Neural progenitor cell (in vitro differentiated cells): ENCODE results near the gene DUSP6. TPM values are rescaled to one million over a fixed set of nuclear protein-coding genes. Genes with fewer than 3 reads are reported as not detected.

ENCODE experiments used
- DNase-seq: peaks from one replicate; pipeline ENCODE4 v3.0.0-alpha.2; 2016; ENCODE audit warnings: low spot score
- H2AFZ ChIP-seq: fragments of 200-600 bp; sonication (generic); replicated peaks from 2 replicates; pipeline ENCODE4 v1.6.1; 2016; ENCODE audit warnings: antibody characterized with exemption
- H3F3A ChIP-seq: fragments of 200-600 bp; sonication (generic); 2 replicates; pipeline ENCODE4 v1.6.1; 2016; ENCODE audit warnings: antibody characterized with exemption, low read depth
- H3K27ac ChIP-seq: fragments of 200-600 bp; sonication (generic); 2 replicates; pipeline ENCODE4 v1.5.1; 2016; ENCODE audit warnings: mild to moderate bottlenecking
- H3K27me3 ChIP-seq: fragments of 200-600 bp; sonication (generic); 2 replicates; pipeline ENCODE4 v1.6.1; 2016; ENCODE audit warnings: mild to moderate bottlenecking, moderate library complexity
- H3K36me3 ChIP-seq: fragments of 200-600 bp; sonication (generic); 2 replicates; pipeline ENCODE4 v1.5.1; 2016
- H3K4me1 ChIP-seq: fragments of 200-600 bp; sonication (generic); 2 replicates; pipeline ENCODE4 v1.6.1; 2016; ENCODE audit warnings: mixed run types
- H3K4me2 ChIP-seq: fragments of 200-600 bp; sonication (generic); 2 replicates; pipeline ENCODE4 v1.6.1; 2016
- H3K4me3 ChIP-seq: fragments of 200-600 bp; sonication (generic); 2 replicates; pipeline ENCODE4 v1.5.1; 2016
- H3K79me2 ChIP-seq: fragments of 200-600 bp; sonication (generic); 2 replicates; pipeline ENCODE4 v1.6.1; 2016; ENCODE audit warnings: low read depth
- H3K9ac ChIP-seq: fragments of 200-600 bp; sonication (generic); 2 replicates; pipeline ENCODE4 v1.6.1; 2016
- H3K9me3 ChIP-seq: fragments of 200-600 bp; sonication (generic); 2 replicates; pipeline ENCODE4 v1.5.1; 2016; ENCODE audit warnings: low read depth
- H4K20me1 ChIP-seq: fragments of 200-600 bp; sonication (generic); 2 replicates; pipeline ENCODE4 v1.6.1; 2016; ENCODE audit warnings: low read depth
- H3K27ac Mint-ChIP-seq: 3 replicates; pipeline ENCODE4 v1.8.0; 2021; ENCODE audit warnings: mixed read lengths
- H3K27me3 Mint-ChIP-seq: 2 replicates; pipeline ENCODE4 v1.8.0; 2022; ENCODE audit warnings: low read depth, mild to moderate bottlenecking, inconsistent platforms, moderate library complexity, mixed read lengths; ENCODE audit not compliant: insufficient read depth
- H3K36me3 Mint-ChIP-seq: 3 replicates; pipeline ENCODE4 v1.8.0; 2021; ENCODE audit warnings: mixed read lengths
- H3K4me1 Mint-ChIP-seq: 3 replicates; pipeline ENCODE4 v1.8.0; 2021; ENCODE audit warnings: mixed read lengths
- H3K4me3 Mint-ChIP-seq: 3 replicates; pipeline ENCODE4 v1.8.0; 2021; ENCODE audit warnings: mild to moderate bottlenecking, moderate library complexity, mixed read lengths
- H3K9me3 Mint-ChIP-seq: 3 replicates; pipeline ENCODE4 v1.8.0; 2020; ENCODE audit warnings: mixed read lengths
- CTCF ChIP-seq: fragments of 200-600 bp; sonication (generic); IDR thresholded peaks from 2 replicates; pipeline ENCODE4 v1.5.1; 2017; ENCODE audit warnings: antibody characterized with exemption, mild to moderate bottlenecking
- EZH2 ChIP-seq: fragments of 200-600 bp; sonication (generic); IDR thresholded peaks from 2 replicates; pipeline ENCODE4 v1.6.1; 2017; ENCODE audit warnings: antibody characterized with exemption, mild to moderate bottlenecking, moderate library complexity
- EZH2phosphoT487 ChIP-seq: fragments of 200-600 bp; sonication (generic); IDR thresholded peaks from 2 replicates; pipeline ENCODE4 v1.6.1; 2017; ENCODE audit warnings: antibody characterized with exemption
- small RNA-seq: library from RNA; depleted of rRNA; stranded (forward); fragments of <200 nt; gene quantifications from one replicate; pipeline ENCODE3, GENCODE V24; 2015
- total RNA-seq: library from RNA; depleted of rRNA; stranded (reverse); fragments of >200 nt; gene quantifications from 2 replicates; pipeline ENCODE4 v1.2.3, GENCODE V29; 2015; ENCODE audit warnings: low replicate concordance

DUSP6 gene
- total RNA-seq, 1 donor from 2014 or later, result 12.5 TPM

GRCh38 chr12:89299931-89300330, 52.4 kb downstream of the DUSP6 start:
- H3K27me3 Mint-ChIP-seq, result no peaks in the 10 kb centered on the region
- no peak overlapping the region for H2AFZ ChIP-seq
- no peaks in the 10 kb centered on the region for H3K4me1 Mint-ChIP-seq
- H3K4me3 ChIP-seq, result no peak overlapping the region
- H3K27ac ChIP-seq, result no peak overlapping the region
- no peak for DNase-seq
- no peaks in the 10 kb centered on the region for H3K4me1 ChIP-seq
- no peaks in the 10 kb centered on the region for H3K9me3 Mint-ChIP-seq
- H3K36me3 ChIP-seq, result peaks cover 5% of the 10 kb centered on the region
- H3K36me3 Mint-ChIP-seq, result no peaks in the 10 kb centered on the region
- no peak overlapping the region for H3K27ac Mint-ChIP-seq
- no peak overlapping the region for H3K9ac ChIP-seq
- TF ChIP-seq EZH2phosphoT487 (no peak), EZH2 (no peak), CTCF (no peak)
- no peaks in the 10 kb centered on the region for H3K9me3 ChIP-seq
- H3K27me3 ChIP-seq, result no peaks in the 10 kb centered on the region
- H3K79me2 ChIP-seq, result no peaks in the 10 kb centered on the region
- H3F3A ChIP-seq, result no peaks in the 10 kb centered on the region
- H3K4me3 Mint-ChIP-seq, result no peak overlapping the region
- H3K4me2 ChIP-seq, result no peak overlapping the region
- H4K20me1 ChIP-seq, result no peaks in the 10 kb centered on the region

- H3K4me3 Mint-ChIP-seq, result no peak overlapping the region
- no peak overlapping the region for H3K4me3 ChIP-seq
- no peaks in the 10 kb centered on the region for H4K20me1 ChIP-seq
- TF ChIP-seq CTCF, result no peak
- no peak for TF ChIP-seq EZH2
- no peak for TF ChIP-seq EZH2phosphoT487
- no peaks in the 10 kb centered on the region for H3K27me3 ChIP-seq
- no peak for DNase-seq
- H3K9ac ChIP-seq, result no peak overlapping the region
- H3K79me2 ChIP-seq, result no peaks in the 10 kb centered on the region
- H2AFZ ChIP-seq, result no peak overlapping the region
- H3K36me3 ChIP-seq, result peaks cover 5% of the 10 kb centered on the region
- no peak overlapping the region for H3K4me2 ChIP-seq
- no peaks in the 10 kb centered on the region for H3K9me3 ChIP-seq
- H3K9me3 Mint-ChIP-seq, result no peaks in the 10 kb centered on the region
- no peaks in the 10 kb centered on the region for H3F3A ChIP-seq
- H3K27ac ChIP-seq, result no peak overlapping the region
- H3K27me3 Mint-ChIP-seq, result no peaks in the 10 kb centered on the region
- no peaks in the 10 kb centered on the region for H3K4me1 ChIP-seq
- H3K27ac Mint-ChIP-seq, result no peak overlapping the region
- no peaks in the 10 kb centered on the region for H3K4me1 Mint-ChIP-seq
- H3K36me3 Mint-ChIP-seq, result no peaks in the 10 kb centered on the region
Measured at GRCh38 chr12:89299417-89299816, 52.9 kb downstream of the DUSP6 start.

Small RNA genes lying within 50 kb of the gene (small RNA-seq; reads per million reads assigned to genes)
- not detected for gene MRPS6P4

Other genes starting within 250 kb of the DUSP6 start
- 2.2 and 2.8 TPM in 2 replicates for gene GALNT4, start 172.3 kb upstream of the DUSP6 start, total RNA-seq
- 32.4 and 40.3 TPM in 2 replicates for gene POC1B, start 173.5 kb upstream of the DUSP6 start, total RNA-seq